ENCODE measurements around the gene KCNF1.

DNA sequence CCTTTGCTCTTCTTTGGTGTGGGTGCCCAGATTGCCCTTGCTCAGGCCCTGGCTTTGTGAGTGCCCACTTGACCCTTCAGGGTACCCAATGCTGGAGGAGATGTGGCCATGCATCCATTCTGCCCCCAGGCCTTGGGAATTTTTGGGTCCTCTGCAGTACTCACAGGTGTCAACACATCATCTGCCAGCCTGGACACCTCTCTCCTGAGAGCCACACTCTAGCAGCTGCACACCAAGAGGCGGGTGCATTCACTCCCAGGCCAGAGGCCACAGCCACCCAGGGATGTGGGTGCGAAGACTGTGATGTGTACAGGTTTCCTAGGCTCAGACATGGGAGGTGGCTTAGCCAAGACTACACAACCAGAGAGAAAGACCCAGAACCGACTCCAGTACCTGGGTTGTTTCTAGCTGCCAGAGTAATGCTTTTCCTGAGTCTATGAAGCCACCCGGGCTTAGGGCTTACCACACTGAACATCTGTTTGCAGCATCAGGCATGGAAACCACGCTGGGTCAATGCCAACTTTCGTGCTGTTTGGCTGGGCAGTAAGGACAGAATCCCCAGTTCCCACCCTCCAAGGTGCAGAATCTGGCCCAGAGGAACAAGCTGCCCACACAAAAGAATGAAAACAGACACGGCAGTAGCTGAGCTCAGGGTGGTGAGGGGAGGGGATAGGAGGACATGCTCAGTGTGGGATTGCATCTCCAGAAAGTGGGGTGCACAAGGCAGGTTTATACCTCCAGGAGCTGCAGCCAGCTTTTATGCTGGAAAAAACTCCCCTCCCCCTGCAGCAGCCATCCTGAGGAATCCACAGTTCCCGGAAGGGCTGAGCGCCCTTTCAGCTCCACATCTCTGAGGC, 40.1 kb downstream of the KCNF1 start:
- TF ChIP-seq POLR2AphosphoS5 (IDR thresholded peaks at IDR 0.05), result no peak
- TF ChIP-seq, protein P1, sequence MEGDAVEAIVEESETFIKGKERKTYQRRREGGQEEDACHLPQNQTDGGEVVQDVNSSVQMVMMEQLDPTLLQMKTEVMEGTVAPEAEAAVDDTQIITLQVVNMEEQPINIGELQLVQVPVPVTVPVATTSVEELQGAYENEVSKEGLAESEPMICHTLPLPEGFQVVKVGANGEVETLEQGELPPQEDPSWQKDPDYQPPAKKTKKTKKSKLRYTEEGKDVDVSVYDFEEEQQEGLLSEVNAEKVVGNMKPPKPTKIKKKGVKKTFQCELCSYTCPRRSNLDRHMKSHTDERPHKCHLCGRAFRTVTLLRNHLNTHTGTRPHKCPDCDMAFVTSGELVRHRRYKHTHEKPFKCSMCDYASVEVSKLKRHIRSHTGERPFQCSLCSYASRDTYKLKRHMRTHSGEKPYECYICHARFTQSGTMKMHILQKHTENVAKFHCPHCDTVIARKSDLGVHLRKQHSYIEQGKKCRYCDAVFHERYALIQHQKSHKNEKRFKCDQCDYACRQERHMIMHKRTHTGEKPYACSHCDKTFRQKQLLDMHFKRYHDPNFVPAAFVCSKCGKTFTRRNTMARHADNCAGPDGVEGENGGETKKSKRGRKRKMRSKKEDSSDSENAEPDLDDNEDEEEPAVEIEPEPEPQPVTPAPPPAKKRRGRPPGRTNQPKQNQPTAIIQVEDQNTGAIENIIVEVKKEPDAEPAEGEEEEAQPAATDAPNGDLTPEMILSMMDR (IDR thresholded peaks at IDR 0.05), result no peak
